NCI-H748 (cell line): Measurements from ENCODE around the gene PLXNA2.
A peak's percentile ranks its signal among the peaks of the same experiment; 100 is the strongest.

ENCODE experiments used
- DNase-seq: peaks from one replicate; lab custom pipeline; 2025; ENCODE audit not compliant: unreplicated experiment; lab: John Stamatoyannopoulos, UW

The PLXNA2 gene

GRCh38 chr1:208182880-208183645, 61.1 kb downstream of the PLXNA2 start:
- no peak for DNase-seq

- DNase-seq, result no peak
Observed at GRCh38 chr1:208181364-208181763, 62.8 kb downstream of the PLXNA2 start.

- DNase-seq, result no peak
Observed at GRCh38 chr1:208180421-208180820, 63.8 kb downstream of the PLXNA2 start.

GRCh38 chr1:208179961-208180409, 64.2 kb downstream of the PLXNA2 start:
- peak; percentile 10 for DNase-seq

- peak; percentile 77 for DNase-seq
Observed at GRCh38 chr1:208179263-208179816, 64.8 kb downstream of the PLXNA2 start.

GRCh38 chr1:208178091-208178529, 66.1 kb downstream of the PLXNA2 start:
- peak; percentile 78 for DNase-seq

- DNase-seq, result peak; percentile 86
Observed at GRCh38 chr1:208177656-208178055, 66.5 kb downstream of the PLXNA2 start.

- DNase-seq, result no peak
Observed at GRCh38 chr1:208176649-208177048, 67.5 kb downstream of the PLXNA2 start.

GRCh38 chr1:208175508-208175895, 68.7 kb downstream of the PLXNA2 start:
- no peak for DNase-seq

- no peak for DNase-seq
Observed at GRCh38 chr1:208174731-208175507, 69.3 kb downstream of the PLXNA2 start.

GRCh38 chr1:208174200-208174599, 70.0 kb downstream of the PLXNA2 start:
- DNase-seq, result no peak

- no peak for DNase-seq
Observed at GRCh38 chr1:208173749-208174148, 70.4 kb downstream of the PLXNA2 start.

- no peak for DNase-seq
Observed at GRCh38 chr1:208172423-208173145, 71.6 kb downstream of the PLXNA2 start.

- DNase-seq, result no peak
Observed at GRCh38 chr1:208171616-208172422, 72.4 kb downstream of the PLXNA2 start.

GRCh38 chr1:208170252-208170651, 73.9 kb downstream of the PLXNA2 start:
- DNase-seq, result peak; percentile 11

- no peak for DNase-seq
Observed at GRCh38 chr1:208169081-208169879, 74.9 kb downstream of the PLXNA2 start.

- DNase-seq, result peak; percentile 89
Observed at GRCh38 chr1:208167261-208167869, 76.8 kb downstream of the PLXNA2 start.

- DNase-seq, result peak; percentile 1
Observed at GRCh38 chr1:208166340-208167138, 77.6 kb downstream of the PLXNA2 start.
